ENCODE measurements around the gene NBEA. TPM values are rescaled to one million over a fixed set of nuclear protein-coding genes. Genes with fewer than 3 reads are reported as not detected.
"Not testable (repeated sequence)": the region's sequence is repeated elsewhere in the genome, so short reads cannot be mapped to it uniquely, and the experiment has no call there.

The NBEA gene
- total and polyA plus RNA-seq, 12 donors: 3.1 to 19.7 (median 14.2) TPM

- Histone ChIP-seq H3K4me3 (no peak overlapping the region), H3K4me1 (replicated peaks in 1 of 2) (no peaks in the 10 kb centered on the region), H3K9me3 (replicated peaks in 1 of 3) (no peaks in the 10 kb centered on the region), H3K36me3 (replicated peaks in 1 of 2) (no peaks in the 10 kb centered on the region), H3K27ac (no peak overlapping the region), H3K27me3 (no peaks in the 10 kb centered on the region)
- no peak for TF ChIP-seq POLR2A (IDR thresholded peaks at IDR 0.05)
- TF ChIP-seq, protein P1, sequence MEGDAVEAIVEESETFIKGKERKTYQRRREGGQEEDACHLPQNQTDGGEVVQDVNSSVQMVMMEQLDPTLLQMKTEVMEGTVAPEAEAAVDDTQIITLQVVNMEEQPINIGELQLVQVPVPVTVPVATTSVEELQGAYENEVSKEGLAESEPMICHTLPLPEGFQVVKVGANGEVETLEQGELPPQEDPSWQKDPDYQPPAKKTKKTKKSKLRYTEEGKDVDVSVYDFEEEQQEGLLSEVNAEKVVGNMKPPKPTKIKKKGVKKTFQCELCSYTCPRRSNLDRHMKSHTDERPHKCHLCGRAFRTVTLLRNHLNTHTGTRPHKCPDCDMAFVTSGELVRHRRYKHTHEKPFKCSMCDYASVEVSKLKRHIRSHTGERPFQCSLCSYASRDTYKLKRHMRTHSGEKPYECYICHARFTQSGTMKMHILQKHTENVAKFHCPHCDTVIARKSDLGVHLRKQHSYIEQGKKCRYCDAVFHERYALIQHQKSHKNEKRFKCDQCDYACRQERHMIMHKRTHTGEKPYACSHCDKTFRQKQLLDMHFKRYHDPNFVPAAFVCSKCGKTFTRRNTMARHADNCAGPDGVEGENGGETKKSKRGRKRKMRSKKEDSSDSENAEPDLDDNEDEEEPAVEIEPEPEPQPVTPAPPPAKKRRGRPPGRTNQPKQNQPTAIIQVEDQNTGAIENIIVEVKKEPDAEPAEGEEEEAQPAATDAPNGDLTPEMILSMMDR (IDR thresholded peaks at IDR 0.05): no peak
- intact Hi-C loops (cut with DNase I): no loop called here
- WGBS, 4 donors: 87 to 89% (median 87%) methylated on average over 6 of the region's 6 CpGs
- DNase-seq: no peak
These were observed 730.5 kb downstream of the NBEA start for GRCh38 chr13:35672611-35673010.

GRCh38 chr13:35675651-35676050 lies 733.6 kb downstream of the NBEA start:
- no peaks in the 10 kb centered on the region for H3K9me3 ChIP-seq (replicated peaks in 1 of 3)
- no peaks in the 10 kb centered on the region for H3K36me3 ChIP-seq (replicated peaks in 1 of 2)
- no peak overlapping the region for H3K4me3 ChIP-seq
- no peak overlapping the region for H3K27ac ChIP-seq
- intact Hi-C loops (cut with DNase I): no loop called here
- 85 to 91% (median 91%) methylated on average over 4 of the region's 4 CpGs for WGBS, 4 donors
- TF ChIP-seq, protein P1 (IDR thresholded peaks at IDR 0.05): no peak
- TF ChIP-seq POLR2A (IDR thresholded peaks at IDR 0.05): no peak
- no peaks in the 10 kb centered on the region for H3K27me3 ChIP-seq
- DNase-seq: no peak
- H3K4me1 ChIP-seq (replicated peaks in 1 of 2): no peaks in the 10 kb centered on the region

GRCh38 chr13:35677863-35678262 lies 735.8 kb downstream of the NBEA start:
- H3K4me1 ChIP-seq (replicated peaks in 1 of 2); H3K27me3 ChIP-seq; H3K36me3 ChIP-seq (replicated peaks in 1 of 2); H3K27ac ChIP-seq; intact Hi-C loops (cut with DNase I); H3K4me3 ChIP-seq; H3K9me3 ChIP-seq (replicated peaks in 1 of 3); DNase-seq: not testable (repeated sequence)
- WGBS, 4 donors: 74 to 76% (median 75%) methylated on average over 6 of the region's 6 CpGs

DNA sequence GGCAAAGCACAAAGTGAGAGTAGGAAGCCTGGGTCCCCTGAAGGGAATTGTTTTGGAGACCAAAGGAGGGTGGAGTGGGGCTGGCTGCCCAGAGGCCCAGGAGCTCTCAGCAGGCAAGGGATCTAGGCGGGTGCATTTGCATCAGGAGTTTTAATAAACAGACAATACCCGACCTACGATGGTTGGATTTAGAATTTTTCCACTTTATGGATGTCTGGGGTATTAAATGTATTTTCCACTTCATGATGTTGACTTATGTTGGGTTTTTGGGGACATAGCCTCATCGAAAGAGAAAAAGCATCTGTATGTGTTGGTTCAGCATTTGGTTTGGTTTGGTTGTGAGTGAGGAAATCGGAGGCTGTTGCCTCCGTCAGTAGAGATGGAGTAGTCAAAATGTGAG lies 739.6 kb downstream of the NBEA start:
- no peaks in the 10 kb centered on the region for H3K27me3 ChIP-seq
- WGBS, 4 donors: 79 to 95% (median 91%) methylated on average over 6 of the region's 6 CpGs
- no peak for DNase-seq
- no peaks in the 10 kb centered on the region for H3K4me1 ChIP-seq (replicated peaks in 1 of 2)
- no peak for TF ChIP-seq POLR2A (IDR thresholded peaks at IDR 0.05)
- TF ChIP-seq, protein P1 (IDR thresholded peaks at IDR 0.05): no peak
- no peaks in the 10 kb centered on the region for H3K36me3 ChIP-seq (replicated peaks in 1 of 2)
- no peaks in the 10 kb centered on the region for H3K9me3 ChIP-seq (replicated peaks in 1 of 3)
- intact Hi-C loops (cut with DNase I): no loop called here
- no peak overlapping the region for H3K27ac ChIP-seq
- H3K4me3 ChIP-seq: no peak overlapping the region

GRCh38 chr13:35684432-35684831 lies 742.4 kb downstream of the NBEA start:
- Histone ChIP-seq H3K9me3 (replicated peaks in 1 of 3) (no peaks in the 10 kb centered on the region), H3K27me3 (no peaks in the 10 kb centered on the region), H3K4me1 (replicated peaks in 1 of 2) (no peaks in the 10 kb centered on the region), H3K36me3 (replicated peaks in 1 of 2) (no peaks in the 10 kb centered on the region), H3K4me3 (no peak overlapping the region), H3K27ac (no peak overlapping the region)
- 86 to 94% (median 93%) methylated on average over 5 of the region's 5 CpGs for WGBS, 4 donors
- no peak for DNase-seq
- intact Hi-C loops (cut with DNase I): no loop called here
- TF ChIP-seq, protein P1 (IDR thresholded peaks at IDR 0.05): no peak
- no peak for TF ChIP-seq POLR2A (IDR thresholded peaks at IDR 0.05)
